ENCODE results near the gene ARR3. TPM values are rescaled to one million over a fixed set of nuclear protein-coding genes. Genes with fewer than 3 reads are reported as not detected.
"Not testable (repeated sequence)": the region's sequence is repeated elsewhere in the genome, so short reads cannot be mapped to it uniquely, and the experiment has no call there.

Gene ARR3
- total RNA-seq, 1 donor from 2014 or later = not detected

DNA sequence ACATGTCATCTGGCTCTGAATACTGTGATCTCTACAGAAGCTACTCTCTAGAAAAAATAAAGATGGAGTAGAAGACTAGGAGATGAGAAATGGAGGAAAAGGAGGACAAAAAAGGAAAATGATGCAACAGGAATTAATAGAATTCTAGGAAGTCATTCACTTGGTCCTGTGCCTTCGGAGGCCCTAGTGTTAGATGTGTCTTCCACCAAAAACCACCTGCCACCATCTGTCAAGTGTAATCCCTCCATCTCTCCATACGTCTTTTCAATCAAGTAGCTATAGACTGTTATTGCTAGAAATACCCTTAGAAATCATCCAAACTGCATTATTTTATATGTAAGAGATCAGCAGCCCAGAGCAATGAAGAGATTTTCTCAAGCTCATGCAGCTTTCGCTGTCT lies 10.9 kb downstream of the ARR3 start:
- intact Hi-C loops (cut with micrococcal nuclease) = no loop called here

- intact Hi-C loops (cut with micrococcal nuclease) = no loop called here
These were observed 12.4 kb downstream of the ARR3 start for GRCh38 chrX:70280573-70280972.

GRCh38 chrX:70281951-70282350 lies 13.8 kb downstream of the ARR3 start, which contains the start of gene RAB41:
RAB41 (plus strand) TSS chrX:70282172; CDS start chrX:70282218, 46 bp downstream.
- intact Hi-C loops (cut with micrococcal nuclease) = no loop called here

DNA sequence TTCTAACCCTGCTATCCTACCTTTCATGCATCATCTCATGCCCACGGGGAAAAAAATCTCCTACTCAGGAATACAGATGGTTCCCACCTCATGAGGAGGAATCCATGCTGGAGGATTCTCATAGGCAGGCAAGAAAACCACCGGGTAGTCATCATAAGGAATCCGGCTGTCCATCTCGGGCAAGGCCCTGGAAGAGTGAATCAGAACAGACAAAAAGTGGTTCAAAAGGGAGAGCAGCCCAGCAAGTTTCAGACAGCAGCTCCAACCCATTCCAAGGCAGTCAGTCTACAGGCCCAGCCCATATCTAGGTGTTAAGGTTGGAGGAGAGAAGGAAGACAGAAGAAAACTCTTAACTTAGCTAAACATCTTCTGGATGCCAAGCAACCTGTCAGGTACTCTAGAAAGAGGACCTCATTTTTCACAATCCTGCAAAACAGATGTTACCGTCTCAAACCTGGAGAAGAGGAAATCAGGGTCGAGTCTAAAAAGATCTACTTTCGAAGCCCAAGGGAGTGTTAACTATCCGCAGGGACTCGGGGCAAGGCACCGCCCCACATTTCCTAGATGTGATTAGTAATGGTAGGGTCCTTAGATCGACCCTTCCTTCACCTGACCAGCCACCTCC lies 21.1 kb downstream of the ARR3 start:
- intact Hi-C loops (cut with micrococcal nuclease) = loop anchor here (1.0 kb wide), 1 partner anchor 156 kb away; the partner anchor contains the start of gene IGBP1

- intact Hi-C loops (cut with micrococcal nuclease) = loop anchor here (1.0 to 10.0 kb wide), 3 partner anchors 157 to 1125 kb away; partner anchors contain the start of genes IGBP1 and PJA1
These were observed 21.9 kb downstream of the ARR3 start, which contains the start of the genes KIF4A and PDZD11 for GRCh38 chrX:70289793-70290770. KIF4A (plus strand) TSS chrX:70290104; CDS start chrX:70290459, 355 bp downstream. PDZD11 (minus strand) TSS chrX:70289927; CDS start chrX:70289341, 586 bp downstream.

DNA sequence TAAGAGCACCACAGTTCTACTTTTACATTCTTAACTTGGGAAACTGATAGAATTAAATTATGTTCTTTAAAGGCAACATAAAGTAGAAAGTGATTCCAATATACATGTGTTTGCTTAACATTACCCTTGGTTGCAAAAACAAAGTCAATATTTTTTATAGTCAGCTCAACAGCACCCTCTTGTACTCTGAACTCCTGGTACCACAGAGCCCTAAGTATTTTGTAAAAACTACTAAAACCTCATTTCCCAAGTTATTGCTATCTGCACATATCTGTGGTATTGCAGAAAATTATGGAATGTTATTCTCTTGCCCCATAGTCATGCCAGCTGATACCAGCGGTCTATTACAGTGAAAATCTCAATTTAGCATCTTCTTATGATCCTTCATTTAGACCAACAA lies 24.7 kb downstream of the ARR3 start:
- intact Hi-C loops (cut with micrococcal nuclease) = loop anchor here (10.0 kb wide), 2 partner anchors 162 to 1128 kb away; partner anchors contain the start of gene PJA1

DNA sequence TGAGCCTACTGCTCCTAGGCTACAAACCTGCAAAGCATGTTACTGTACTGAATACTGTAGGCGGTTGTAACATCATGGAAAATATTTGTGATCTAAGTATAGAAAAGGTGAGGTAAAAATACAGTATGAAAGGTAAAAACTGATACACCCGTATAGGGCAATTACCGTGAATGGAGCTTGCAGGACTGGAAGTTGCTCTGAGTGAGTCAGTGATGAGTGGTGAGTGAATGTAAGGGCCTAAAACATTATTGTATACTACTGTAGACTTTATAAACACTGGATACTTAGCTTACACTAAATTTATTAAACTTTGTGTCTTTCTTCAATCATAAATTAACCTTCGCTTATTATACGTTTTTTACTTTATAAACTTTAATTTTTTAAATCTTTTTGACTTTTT lies 25.5 kb downstream of the ARR3 start:
- intact Hi-C loops (cut with micrococcal nuclease) = loop anchor here (10.0 kb wide), 2 partner anchors 161 to 1129 kb away; partner anchors contain the start of gene PJA1

DNA sequence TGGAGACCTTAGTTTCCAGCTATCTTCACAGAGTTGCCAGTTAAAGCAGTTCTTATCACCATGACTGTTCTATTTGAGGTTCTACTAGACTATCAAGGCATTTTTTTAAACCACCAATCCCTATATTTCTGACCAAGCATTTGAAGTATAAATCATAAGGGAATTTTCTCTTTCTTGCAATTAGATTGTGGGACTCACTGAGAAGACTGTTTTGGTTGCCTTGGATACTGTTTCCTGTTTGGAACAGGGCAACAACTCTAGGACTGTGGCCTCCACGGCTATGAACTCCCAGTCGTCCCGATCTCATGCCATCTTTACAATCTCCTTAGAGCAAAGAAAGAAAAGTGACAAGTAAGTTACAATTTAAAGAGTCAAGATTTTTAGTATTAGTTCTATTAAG lies 33.6 kb downstream of the ARR3 start:
- intact Hi-C loops (cut with micrococcal nuclease) = no loop called here

- intact Hi-C loops (cut with micrococcal nuclease) = no loop called here
These were observed 45.4 kb downstream of the ARR3 start for GRCh38 chrX:70313503-70313902.

DNA sequence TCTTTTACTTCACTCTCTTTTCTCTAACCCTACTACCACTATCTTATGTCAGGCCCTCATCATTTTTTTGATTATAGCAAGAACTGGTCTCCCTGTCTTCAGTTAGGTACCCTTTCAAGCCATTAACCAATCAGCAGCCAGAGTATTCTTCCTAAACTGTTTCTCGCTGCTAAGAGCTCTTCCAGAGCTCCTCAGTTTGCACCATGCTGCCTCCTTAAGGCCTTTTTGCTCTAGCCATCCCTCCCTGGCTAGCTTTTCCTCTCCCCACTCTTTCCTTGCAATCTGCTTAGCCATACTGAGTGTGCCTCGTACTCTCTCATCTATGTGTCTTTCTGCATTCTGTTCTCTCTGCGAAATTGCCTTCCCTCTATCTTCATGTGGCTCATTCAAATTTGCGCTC lies 54.6 kb downstream of the ARR3 start:
- intact Hi-C loops (cut with micrococcal nuclease) = no loop called here

GRCh38 chrX:70323628-70324027 lies 55.5 kb downstream of the ARR3 start:
- intact Hi-C loops (cut with micrococcal nuclease) = not testable (repeated sequence)

- intact Hi-C loops (cut with micrococcal nuclease) = no loop called here
These were observed 56.2 kb downstream of the ARR3 start for GRCh38 chrX:70324326-70324725.

GRCh38 chrX:70331161-70331560 lies 63.0 kb downstream of the ARR3 start:
- intact Hi-C loops (cut with micrococcal nuclease) = no loop called here

Other genes with a start within 250 kb of the ARR3 start
- gene AWAT2, start 218.4 kb upstream of the ARR3 start, total RNA-seq = not detected in 2 replicates
- gene OTUD6A, start 205.9 kb upstream of the ARR3 start, total RNA-seq = not detected in 2 replicates
- 40.6 and 43.8 TPM in 2 replicates for gene IGBP1, start 134.9 kb upstream of the ARR3 start, total RNA-seq
- not detected in 2 replicates for gene DGAT2L6, start 90.9 kb upstream of the ARR3 start, total RNA-seq
- gene AWAT1, start 33.7 kb upstream of the ARR3 start, total RNA-seq = not detected in 2 replicates
- gene P2RY4, start 8.1 kb upstream of the ARR3 start, total RNA-seq = 0.20 and 0.34 TPM in 2 replicates
- not detected in 2 replicates for gene RAB41, start 13.8 kb downstream of the ARR3 start, total RNA-seq
- 34.7 and 35.5 TPM in 2 replicates for gene PDZD11, start 21.6 kb downstream of the ARR3 start, total RNA-seq
- gene KIF4A, start 21.8 kb downstream of the ARR3 start, total RNA-seq = 32.2 and 33.7 TPM in 2 replicates
- 0.25 TPM in 2 replicates for gene GDPD2, start 155.0 kb downstream of the ARR3 start, total RNA-seq
- 14.2 and 21.1 TPM in 2 replicates for gene DLG3, start 176.5 kb downstream of the ARR3 start, total RNA-seq

Data from T-helper 2 cell treated with Interferon-gamma antibody and Interleukin-4, amounts not matched to agents 100 ng/mL and 5 ng/mL, for 36 hours (primary cell).